ENCODE measurements around the gene FANCE. TPM values are rescaled to one million over a fixed set of nuclear protein-coding genes. Genes with fewer than 3 reads are reported as not detected.
A peak's percentile ranks its signal among the peaks of the same experiment; 100 is the strongest.

FANCE gene
- total RNA-seq, 1 donor = 16.6 TPM

- no peak overlapping the region for H3K27ac ChIP-seq (ENCODE audit: low read depth, low read length)
- H3K9me3 ChIP-seq (ENCODE audit: low read depth, low read length) = no peaks in the 10 kb centered on the region
- H4K20me1 ChIP-seq (ENCODE audit: insufficient read depth, low read length) = peaks cover 19% of the 10 kb centered on the region
- H3K4me3 ChIP-seq (ENCODE audit: insufficient read depth, low read length) = no peak overlapping the region
- H3K4me2 ChIP-seq (ENCODE audit: insufficient read depth, low read length) = no peak overlapping the region
- DNase-seq (ENCODE audit: insufficient read length, low spot score, missing footprints) = no peak
- no peaks in the 10 kb centered on the region for H3K27me3 ChIP-seq (ENCODE audit: insufficient read depth, low read length)
- H3K4me1 ChIP-seq (ENCODE audit: insufficient read depth, low read length) = no peaks in the 10 kb centered on the region
- H2AFZ ChIP-seq (ENCODE audit: low read length) = no peak overlapping the region
- H3K36me3 ChIP-seq (ENCODE audit: insufficient read depth, low read length) = peaks cover 18% of the 10 kb centered on the region
- no peak for TF ChIP-seq CTCF (IDR thresholded peaks at IDR 0.05; ENCODE audit: extremely low read depth, low read depth, low read length)
- H3K79me2 ChIP-seq (ENCODE audit: insufficient read depth, low read length) = peaks cover 85% of the 10 kb centered on the region
These were observed 45.2 kb upstream of the FANCE start for GRCh38 chr6:35406711-35407485.

GRCh38 chr6:35409245-35409644 lies 42.9 kb upstream of the FANCE start:
- Histone ChIP-seq H2AFZ (ENCODE audit: low read length) (no peak overlapping the region), H3K27me3 (ENCODE audit: insufficient read depth, low read length) (no peaks in the 10 kb centered on the region), H3K36me3 (ENCODE audit: insufficient read depth, low read length) (peaks cover 40% of the 10 kb centered on the region), H3K27ac (ENCODE audit: low read depth, low read length) (no peak overlapping the region), H3K79me2 (ENCODE audit: insufficient read depth, low read length) (peaks cover 70% of the 10 kb centered on the region), H3K4me3 (ENCODE audit: insufficient read depth, low read length) (no peak overlapping the region), H3K9me3 (ENCODE audit: low read depth, low read length) (no peaks in the 10 kb centered on the region), H3K4me2 (ENCODE audit: insufficient read depth, low read length) (no peak overlapping the region), H4K20me1 (ENCODE audit: insufficient read depth, low read length) (peaks cover 9% of the 10 kb centered on the region), H3K4me1 (ENCODE audit: insufficient read depth, low read length) (no peaks in the 10 kb centered on the region)
- no peak for TF ChIP-seq CTCF (IDR thresholded peaks at IDR 0.05; ENCODE audit: extremely low read depth, low read depth, low read length)
- DNase-seq (ENCODE audit: insufficient read length, low spot score, missing footprints) = no peak

- Histone ChIP-seq H4K20me1 (ENCODE audit: insufficient read depth, low read length) (peaks cover 14% of the 10 kb centered on the region), H3K27ac (ENCODE audit: low read depth, low read length) (no peak overlapping the region), H3K79me2 (ENCODE audit: insufficient read depth, low read length) (peaks cover 67% of the 10 kb centered on the region), H3K27me3 (ENCODE audit: insufficient read depth, low read length) (no peaks in the 10 kb centered on the region), H3K4me3 (ENCODE audit: insufficient read depth, low read length) (no peak overlapping the region), H3K9me3 (ENCODE audit: low read depth, low read length) (no peaks in the 10 kb centered on the region), H3K4me1 (ENCODE audit: insufficient read depth, low read length) (peaks cover 6% of the 10 kb centered on the region), H2AFZ (ENCODE audit: low read length) (no peak overlapping the region), H3K4me2 (ENCODE audit: insufficient read depth, low read length) (no peak overlapping the region), H3K36me3 (ENCODE audit: insufficient read depth, low read length) (peaks cover 44% of the 10 kb centered on the region)
- TF ChIP-seq CTCF (IDR thresholded peaks at IDR 0.05; ENCODE audit: extremely low read depth, low read depth, low read length) = no peak
- DNase-seq (ENCODE audit: insufficient read length, low spot score, missing footprints) = no peak
These were observed 42.0 kb upstream of the FANCE start for GRCh38 chr6:35410131-35410530.

GRCh38 chr6:35411066-35411465 lies 41.1 kb upstream of the FANCE start:
- Histone ChIP-seq H3K79me2 (ENCODE audit: insufficient read depth, low read length) (peaks cover 63% of the 10 kb centered on the region), H3K36me3 (ENCODE audit: insufficient read depth, low read length) (peaks cover 48% of the 10 kb centered on the region), H3K9me3 (ENCODE audit: low read depth, low read length) (no peaks in the 10 kb centered on the region), H3K4me3 (ENCODE audit: insufficient read depth, low read length) (no peak overlapping the region), H3K27me3 (ENCODE audit: insufficient read depth, low read length) (no peaks in the 10 kb centered on the region), H3K27ac (ENCODE audit: low read depth, low read length) (peak overlapping the region; percentile 17), H2AFZ (ENCODE audit: low read length) (no peak overlapping the region), H3K4me1 (ENCODE audit: insufficient read depth, low read length) (peaks cover 12% of the 10 kb centered on the region), H3K4me2 (ENCODE audit: insufficient read depth, low read length) (no peak overlapping the region), H4K20me1 (ENCODE audit: insufficient read depth, low read length) (peaks cover 18% of the 10 kb centered on the region)
- DNase-seq (ENCODE audit: insufficient read length, low spot score, missing footprints) = no peak
- no peak for TF ChIP-seq CTCF (IDR thresholded peaks at IDR 0.05; ENCODE audit: extremely low read depth, low read depth, low read length)
